Neural cell (in vitro differentiated cells): ENCODE results near the gene ROBO1.

ENCODE experiments used
- EP300 ChIP-seq: fragments of 450-650 bp; conservative IDR thresholded peaks from 2 replicates; pipeline ENCODE4 v1.6.1; 2014; ENCODE audit warnings: antibody characterized with exemption, mild to moderate bottlenecking, moderate library complexity; ENCODE audit not compliant: poor library complexity, severe bottlenecking
- TF ChIP-seq, protein P1 (sequence below): fragments of 450-650 bp; IDR thresholded peaks from 2 replicates; pipeline ENCODE4 v1.5.1; 2014; ENCODE audit warnings: antibody characterized with exemption, mild to moderate bottlenecking, moderate library complexity; ENCODE audit not compliant: poor library complexity, severe bottlenecking

DNA sequence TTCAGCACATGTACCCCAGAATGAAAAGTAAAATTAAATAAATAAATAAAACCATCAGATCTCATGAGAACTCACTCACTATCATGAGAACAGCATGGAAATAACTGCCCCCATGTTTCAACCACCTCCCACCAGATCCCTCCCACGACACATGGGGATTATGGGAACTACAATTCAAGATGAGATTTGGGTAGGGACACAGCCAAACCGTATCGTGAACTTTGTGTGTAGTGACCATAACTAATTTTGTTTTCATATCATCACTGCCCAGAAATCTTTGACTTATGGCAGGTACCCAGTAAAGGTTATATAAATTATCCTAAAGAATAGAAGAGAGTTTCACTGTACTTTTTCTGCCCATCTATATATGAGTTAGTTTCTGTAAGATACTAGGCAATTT, 766.5 kb downstream of the ROBO1 start:
- TF ChIP-seq EP300, result no peak
- TF ChIP-seq, protein P1, sequence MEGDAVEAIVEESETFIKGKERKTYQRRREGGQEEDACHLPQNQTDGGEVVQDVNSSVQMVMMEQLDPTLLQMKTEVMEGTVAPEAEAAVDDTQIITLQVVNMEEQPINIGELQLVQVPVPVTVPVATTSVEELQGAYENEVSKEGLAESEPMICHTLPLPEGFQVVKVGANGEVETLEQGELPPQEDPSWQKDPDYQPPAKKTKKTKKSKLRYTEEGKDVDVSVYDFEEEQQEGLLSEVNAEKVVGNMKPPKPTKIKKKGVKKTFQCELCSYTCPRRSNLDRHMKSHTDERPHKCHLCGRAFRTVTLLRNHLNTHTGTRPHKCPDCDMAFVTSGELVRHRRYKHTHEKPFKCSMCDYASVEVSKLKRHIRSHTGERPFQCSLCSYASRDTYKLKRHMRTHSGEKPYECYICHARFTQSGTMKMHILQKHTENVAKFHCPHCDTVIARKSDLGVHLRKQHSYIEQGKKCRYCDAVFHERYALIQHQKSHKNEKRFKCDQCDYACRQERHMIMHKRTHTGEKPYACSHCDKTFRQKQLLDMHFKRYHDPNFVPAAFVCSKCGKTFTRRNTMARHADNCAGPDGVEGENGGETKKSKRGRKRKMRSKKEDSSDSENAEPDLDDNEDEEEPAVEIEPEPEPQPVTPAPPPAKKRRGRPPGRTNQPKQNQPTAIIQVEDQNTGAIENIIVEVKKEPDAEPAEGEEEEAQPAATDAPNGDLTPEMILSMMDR, result no peak
